Medulla oblongata (tissue), 1 donor: ENCODE measurements around the gene TRABD2A.
"Not testable (repeated sequence)": the region's sequence is repeated elsewhere in the genome, so short reads cannot be mapped to it uniquely, and the experiment has no call there.

ENCODE experiments used
- DNase-seq: peaks from one replicate; pipeline ENCODE4 v3.0.0-alpha.2; 2015; ENCODE audit errors: extremely low spot score

Gene TRABD2A, protein sequence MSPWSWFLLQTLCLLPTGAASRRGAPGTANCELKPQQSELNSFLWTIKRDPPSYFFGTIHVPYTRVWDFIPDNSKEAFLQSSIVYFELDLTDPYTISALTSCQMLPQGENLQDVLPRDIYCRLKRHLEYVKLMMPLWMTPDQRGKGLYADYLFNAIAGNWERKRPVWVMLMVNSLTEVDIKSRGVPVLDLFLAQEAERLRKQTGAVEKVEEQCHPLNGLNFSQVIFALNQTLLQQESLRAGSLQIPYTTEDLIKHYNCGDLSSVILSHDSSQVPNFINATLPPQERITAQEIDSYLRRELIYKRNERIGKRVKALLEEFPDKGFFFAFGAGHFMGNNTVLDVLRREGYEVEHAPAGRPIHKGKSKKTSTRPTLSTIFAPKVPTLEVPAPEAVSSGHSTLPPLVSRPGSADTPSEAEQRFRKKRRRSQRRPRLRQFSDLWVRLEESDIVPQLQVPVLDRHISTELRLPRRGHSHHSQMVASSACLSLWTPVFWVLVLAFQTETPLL

DNA sequence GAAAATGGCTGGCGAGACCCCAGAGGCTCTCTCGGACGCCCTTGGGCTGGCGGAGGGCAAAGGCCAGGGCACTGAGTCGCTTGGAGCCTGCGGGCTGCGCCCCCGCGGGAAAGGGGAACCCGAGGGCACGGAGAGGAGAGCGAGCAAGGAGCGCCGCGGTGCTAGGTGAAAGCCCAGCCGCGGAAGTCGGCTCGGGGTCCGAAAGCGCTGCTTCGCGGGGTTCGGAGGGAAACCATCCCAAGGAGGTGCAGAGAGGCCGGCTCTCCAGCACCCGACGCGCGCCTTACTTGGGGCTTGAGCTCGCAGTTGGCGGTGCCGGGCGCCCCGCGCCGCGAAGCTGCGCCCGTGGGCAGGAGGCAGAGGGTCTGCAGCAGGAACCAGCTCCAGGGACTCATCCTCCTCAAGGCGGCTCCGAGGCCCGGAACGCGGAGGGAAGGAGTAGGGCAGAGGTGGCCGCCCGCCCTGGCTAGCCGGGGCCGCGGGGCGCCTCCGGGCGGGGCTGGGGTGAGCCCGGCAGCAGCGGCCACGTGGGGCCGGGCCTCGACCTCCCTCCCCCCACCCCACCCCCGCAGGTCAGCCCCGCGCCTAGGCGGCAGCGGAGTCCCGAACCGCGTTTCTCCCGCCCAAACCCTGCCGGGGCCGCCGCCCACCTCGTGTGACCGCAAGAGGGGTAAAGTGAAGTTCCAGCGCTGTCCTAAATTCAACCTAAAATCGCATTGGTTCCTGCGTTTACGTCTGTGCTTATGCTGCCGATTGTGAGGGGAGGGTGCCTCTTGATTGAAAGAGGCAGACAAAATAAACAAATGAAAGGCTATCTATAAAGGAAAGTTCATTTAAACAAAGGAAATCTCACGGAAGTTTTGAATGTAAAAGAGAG is at the start of gene TRABD2A:
Gene TRABD2A, minus strand, starts transcription at position 440 of the 877 bp plus-strand sequence. Its CDS starts 45 bp downstream, at position 395.
- DNase-seq: no peak

DNA sequence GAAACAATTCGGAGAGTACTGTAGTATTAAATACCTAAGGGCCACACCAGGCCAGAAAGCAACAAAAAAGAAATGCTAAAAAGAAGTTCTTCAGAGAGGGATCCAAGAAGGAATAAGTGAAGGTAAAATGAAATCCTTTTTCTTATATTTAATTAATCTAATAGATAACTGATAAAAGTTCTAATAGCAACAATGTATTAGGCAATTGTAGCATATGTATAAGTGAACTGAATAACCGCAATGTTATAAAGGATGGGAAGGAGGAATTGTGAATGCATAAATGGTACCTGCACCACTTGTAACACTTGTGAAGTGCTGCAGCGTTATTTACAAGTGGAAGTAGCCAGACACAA is 46.4 kb upstream of the TRABD2A start:
- DNase-seq: no peak

DNA sequence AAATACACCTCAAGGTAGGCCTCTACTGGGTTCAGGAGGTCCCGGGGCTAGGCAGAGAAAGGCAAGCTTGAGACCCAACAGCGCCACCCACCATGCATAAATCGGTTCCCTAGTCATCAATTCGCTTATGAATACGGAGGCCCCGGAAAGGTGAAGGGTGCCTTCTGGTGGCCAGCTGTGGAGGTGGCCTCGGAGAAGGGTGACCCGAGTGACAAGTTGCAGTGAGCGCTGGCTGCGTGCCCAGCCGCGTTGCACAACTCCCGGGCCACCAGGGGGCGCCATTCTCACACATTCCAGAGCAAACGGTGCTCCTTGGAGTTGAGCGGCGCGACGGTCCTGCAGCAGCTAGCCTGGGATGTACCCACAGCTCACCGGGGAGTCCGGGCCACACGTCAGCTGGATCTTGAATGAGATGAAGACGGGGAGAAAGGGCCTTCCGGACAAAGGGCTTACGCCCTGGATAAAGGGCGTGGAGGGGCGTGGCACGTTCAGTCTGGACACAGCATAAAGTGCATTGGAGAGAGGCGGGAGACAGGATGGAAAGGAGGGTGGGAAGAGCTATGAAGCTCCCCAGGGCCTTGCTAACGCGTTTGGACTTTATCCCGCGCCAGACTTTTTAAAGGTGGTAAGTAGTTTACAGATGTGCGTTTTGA is 45.0 kb upstream of the TRABD2A start:
- DNase-seq: peak; percentile 93

DNA sequence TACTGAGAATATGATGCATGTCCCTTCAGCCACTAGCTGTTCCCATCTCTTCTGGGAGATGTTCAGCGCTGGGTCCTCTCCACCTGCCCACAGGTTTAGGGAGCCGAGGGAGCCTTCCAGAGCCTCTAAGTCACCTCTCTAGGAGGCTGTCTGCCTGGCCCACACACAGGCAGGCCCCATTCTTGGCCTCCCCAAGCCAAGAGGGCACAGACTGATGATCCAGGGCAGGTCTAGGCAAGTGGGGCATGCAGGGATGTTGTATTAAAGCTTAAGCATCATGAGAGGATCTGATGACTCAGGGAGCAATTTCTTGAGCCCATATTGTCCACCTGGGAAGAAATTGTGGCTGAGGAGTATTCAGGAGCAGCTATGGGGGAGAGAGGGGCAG is 44.4 kb upstream of the TRABD2A start:
- DNase-seq: no peak

DNA sequence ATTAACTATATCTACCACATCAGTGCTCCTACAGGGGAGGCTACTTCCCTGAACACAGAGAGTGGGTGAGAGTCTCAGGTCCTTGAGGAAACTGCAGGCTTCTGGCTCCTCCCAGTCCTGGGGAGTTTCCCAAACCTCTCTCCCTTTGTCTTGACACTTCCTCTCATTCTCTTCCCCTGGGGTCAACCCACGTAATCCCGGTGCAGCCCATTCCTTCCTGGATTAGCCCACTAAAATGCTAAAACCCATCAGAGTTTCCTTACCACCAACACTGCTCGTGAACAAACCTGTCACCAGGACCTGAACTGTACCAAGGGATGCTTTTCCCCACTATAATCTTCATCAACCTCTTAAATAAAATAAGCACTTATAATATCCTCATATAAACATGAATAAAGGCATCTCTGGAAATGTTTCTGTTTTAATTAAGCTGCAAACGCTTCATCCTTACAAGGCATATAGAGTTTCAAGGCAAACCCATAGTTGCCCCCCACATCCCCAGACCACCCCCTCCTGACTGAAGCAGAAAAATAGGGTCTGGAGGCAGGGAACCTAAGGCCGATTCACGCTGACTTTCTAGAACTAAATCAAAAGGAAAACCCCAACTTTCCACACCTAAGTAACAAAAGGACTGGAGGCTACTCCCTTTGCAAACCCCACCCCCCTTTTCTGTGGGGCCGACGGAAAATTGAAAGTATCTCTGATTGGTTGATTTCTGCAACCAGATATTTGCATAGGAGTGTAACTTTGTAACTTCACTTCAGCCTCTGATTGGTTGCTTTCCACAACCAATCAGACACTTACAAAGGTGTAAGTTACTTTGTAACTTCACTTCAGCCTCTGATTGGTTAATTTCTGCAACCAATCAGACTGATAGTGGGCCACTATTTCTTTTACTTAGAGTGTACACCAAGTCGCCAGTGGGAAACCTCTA is 43.6 kb upstream of the TRABD2A start:
- DNase-seq: peak; percentile 26

DNA sequence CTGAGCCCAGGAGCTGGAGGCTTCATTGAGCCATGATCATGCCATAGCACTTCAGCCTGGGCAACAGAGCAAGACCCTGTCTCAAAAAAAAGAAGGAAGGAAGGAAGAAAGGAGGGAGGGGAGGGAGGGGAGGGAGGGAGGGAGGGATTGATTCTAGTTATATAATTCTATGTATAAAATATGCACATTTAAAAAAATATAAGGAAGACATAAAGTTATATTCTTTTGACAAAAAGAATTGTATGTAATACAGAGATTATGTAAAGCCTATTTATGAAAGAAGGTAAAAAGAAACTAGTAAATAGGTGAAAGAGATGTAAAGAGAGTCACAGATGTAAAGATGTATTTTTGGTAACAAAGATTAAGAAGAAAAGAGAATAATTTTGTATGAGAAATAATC is 42.1 kb upstream of the TRABD2A start:
- no peak for DNase-seq

DNA sequence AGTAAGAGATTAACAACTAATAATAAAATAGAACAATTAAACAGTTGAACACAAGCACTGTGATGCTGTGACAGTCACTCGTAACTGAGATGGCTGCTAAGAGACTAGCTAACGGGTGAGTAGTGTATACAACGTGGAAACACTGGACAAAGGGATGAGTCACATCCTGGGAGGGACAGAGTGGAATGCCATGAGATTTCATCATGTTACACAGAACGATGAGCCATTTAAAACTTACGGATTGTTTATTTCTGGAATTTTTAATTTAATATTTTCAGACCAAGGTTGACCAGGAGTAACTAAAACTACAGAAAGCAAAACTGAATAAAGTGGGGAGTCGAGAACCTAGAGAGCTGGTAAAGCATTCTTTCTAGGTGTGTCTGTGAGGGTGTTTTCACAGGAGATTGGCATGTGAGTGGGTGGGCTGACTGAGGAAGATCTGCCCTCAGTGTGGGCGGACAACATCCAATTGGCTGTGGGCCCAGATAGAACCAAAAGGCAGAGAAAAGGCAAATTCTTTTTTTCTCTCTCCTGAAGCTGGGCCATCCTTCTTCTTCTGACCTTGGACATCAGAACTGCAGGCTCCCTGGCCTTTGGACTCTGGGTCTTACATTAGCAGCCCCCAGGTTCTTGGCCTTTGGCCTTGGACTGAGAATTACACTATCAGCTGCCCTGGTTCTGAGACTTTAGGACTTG is 39.1 kb upstream of the TRABD2A start:
- no peak for DNase-seq

DNA sequence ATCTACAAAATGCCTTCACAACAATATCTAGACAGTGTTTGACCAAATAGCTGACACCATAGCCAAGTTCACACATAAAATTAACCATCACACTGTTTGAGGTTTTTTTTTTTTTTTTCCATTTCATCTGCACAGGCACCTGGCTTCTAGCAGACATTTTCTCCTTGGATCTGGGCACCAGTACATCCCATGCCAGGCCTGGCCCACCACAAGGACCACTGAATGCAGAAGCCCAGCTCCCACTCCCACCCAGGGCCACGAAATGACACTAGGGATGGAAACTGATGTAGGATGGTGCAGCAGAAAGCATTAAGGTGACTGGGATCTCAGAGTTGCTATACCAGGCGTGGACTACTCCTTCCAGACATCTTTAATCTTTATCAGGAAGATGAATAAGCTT is 37.5 kb upstream of the TRABD2A start:
- no peak for DNase-seq

DNA sequence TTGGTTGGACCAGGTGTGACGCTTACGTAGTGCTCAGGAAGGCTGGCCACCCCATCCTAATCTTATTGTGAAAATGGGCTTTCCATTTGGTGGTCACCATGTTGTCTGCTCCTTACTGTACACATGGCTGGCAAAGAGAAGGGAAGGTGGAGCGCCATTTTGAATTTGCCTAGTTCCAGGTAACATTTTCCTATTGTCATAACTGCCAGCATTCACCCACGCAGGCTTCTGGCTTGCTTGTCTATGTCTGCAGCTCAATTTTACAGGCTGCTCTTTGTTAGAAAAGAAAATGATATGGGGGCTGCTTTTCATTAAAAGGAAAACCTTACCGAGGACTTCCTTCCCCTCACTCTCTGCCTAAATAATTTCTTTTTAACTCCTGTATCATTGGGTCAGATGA is 36.9 kb upstream of the TRABD2A start:
- not testable (repeated sequence) for DNase-seq

DNA sequence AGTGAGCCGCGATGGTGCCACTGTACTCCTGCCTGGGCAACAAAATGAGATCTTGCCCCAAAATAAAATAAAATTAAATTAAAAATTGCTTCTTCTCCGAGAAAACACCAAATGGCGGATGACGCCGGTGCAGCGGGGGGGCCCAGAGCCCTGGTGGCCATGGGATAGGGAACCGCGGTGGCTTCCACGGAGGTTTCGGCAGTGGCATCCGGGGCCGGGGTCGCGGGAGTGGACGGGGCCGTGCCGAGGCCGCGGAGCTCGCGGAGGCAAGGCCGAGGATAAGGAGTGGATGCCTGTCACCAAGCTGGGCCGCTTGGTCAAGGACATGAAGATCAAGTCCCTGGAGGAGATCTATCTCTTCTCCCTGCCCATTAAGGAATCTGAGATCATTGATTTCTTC is 34.8 kb upstream of the TRABD2A start:
- not testable (repeated sequence) for DNase-seq

DNA sequence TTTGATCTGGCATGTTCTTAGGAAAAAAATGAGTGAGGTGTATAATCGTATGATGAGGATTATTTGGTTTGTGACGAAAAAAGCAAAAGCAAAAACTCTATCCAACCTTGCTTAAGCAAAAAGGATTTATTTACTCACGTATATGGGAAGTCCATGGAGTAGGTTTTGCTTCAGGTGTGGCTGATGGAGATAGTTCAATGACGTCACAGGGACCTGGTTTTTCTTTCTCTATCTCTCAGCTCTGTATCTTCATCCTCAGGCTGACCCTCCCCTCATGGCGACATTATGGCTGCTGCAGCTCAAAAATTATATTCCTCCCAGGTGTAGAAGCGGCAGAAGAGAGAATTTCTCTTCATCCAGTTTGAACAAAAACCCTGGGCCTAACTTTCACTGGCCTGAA is 33.5 kb upstream of the TRABD2A start:
- no peak for DNase-seq

DNA sequence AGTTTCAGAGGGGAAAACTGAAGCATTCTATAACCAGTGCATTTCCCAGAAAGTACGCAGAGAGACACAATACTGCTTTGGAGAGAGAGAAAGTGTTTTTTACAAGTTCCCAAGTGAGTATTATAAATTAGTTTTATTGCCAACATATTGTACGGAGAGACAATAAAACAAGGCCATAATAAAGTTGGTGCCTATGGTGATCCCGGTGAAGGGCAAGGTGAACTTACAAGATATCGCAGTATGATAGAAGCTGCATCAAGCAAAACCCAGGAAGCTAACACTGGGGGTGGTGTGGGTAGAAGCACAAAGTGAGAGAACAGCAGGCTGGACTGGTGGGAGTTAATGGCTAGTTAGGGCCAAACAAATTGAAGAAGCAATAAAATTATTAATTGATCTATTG is 32.1 kb upstream of the TRABD2A start:
- DNase-seq: no peak

DNA sequence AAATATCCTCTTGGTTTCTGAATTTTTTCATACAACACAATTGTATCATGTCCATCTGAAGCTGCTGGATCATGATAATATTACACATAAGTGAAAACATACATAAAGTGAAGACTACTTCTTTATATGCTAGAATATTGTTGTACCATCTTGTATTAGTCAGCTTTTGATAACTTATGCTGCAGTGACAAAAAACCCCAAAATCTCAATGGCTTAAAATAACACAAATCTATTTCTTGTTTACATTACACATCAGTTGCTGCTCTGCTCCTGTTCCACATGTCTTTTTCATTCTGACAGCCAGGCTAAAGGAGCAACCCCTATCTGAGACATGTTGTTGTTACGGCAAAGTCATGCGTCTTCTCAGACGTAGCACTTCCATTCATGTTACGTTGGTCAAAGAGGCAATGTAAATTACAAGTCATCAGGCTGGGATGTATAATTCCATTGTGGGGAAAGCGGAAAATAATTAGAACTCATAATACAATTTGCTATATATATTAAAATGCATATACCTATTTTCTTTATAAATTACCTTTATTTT is 30.3 kb upstream of the TRABD2A start:
- no peak for DNase-seq

DNA sequence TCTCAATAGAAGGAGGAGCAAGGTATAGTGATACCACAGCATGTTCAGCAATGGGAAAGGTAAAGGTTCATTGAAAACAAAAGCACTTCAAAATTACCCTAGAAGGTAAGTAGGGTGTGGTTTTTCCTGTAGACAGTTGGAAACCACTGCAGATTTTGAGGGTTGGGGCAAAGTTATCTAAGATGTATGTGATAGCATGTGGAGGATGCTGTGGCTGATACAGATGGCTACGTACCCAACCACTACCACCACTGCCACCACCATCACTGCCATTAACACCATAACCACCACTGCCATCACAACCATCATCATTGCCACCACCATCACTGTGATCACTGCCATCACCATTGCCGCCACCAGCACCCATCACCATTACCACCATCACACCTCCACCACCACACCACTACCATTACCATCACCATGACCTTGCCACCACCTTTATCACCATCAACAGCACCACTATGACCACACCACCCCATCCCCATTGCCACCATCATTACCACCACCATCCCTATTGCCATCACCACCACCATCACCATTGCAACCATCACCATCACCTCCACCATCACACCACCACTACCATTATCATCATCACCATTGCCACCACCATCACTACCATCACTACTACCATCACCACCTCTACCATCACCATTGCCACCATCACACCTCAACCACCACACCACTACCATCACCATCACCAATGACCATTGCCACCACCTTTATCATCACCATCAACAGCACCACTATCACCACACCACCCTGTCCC is 28.2 kb upstream of the TRABD2A start:
- DNase-seq: no peak

DNA sequence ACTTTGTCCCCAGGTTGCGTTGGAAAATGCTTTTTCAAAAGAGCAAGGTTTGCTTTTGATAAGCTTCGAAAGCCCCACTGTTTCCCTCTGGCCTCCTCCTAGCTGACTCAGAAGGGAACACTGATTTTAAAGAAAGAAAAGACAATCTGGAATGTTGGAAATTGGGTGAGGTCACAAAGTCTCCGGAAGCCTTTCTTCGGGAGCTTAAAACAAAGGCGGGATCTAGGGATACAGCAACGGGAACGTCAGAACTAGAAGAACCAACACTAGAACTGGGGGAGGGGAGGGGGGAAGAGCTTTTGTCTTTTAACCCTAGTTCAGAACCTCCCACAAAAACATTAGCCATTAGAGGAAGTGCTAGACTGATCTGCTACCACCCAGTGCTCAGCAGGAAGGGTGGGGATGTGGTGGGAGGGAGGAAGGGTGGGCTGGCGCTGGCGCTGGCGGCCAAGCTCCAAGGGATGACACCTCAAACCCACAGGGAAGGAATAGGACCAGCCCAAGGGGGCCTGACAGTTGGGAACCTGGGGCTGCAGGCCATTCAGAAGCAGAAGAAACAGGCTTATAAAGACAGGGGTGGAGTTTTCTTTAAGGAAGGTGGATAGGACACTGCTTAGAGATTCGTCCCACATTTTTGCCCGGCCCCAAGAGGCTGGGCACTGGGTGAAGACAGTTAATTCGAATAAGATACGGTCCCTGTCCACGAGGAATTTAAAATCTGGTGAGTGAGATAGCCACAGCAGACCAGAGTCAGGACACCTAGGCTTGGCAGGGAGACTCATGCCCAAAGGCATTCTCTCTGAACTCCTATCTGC is 26.2 kb upstream of the TRABD2A start:
- peak; percentile 78 for DNase-seq

DNA sequence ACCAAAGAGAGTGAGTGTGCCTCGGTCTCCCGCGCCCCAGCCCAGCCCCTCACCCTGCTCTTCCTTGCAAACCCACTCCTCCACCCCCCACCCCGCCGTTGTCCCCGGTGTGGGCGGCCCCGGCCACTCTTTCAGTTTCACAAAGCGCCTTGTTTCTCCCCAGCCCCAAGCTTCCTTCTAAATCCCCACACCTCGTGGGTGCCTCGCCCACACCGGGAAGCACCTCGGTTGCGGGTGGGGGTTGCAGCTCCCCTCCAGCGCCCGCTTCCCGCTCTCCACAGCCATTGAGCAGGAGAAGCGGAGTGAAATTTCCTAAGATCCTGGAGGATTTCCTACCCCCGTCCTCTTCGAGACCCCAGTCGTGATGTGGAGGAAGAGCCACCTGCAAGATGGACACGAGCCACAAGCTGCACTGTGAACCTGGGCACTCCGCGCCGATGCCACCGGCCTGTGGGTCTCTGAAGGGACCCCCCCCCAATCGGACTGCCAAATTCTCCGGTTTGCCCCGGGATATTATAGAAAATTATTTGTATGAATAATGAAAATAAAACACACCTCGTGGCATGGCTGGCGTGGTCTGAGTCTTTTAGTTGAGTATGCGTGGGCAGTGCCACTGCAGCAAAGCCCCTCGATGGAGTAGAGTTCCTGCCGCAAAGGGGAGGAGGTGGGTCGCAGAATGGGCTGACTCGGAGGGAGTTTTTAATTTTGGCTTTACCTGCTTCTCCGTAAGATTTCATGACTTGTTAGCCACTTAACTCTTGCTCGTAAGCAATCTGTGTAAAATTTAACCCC is 25.4 kb upstream of the TRABD2A start:
- DNase-seq: no peak

DNA sequence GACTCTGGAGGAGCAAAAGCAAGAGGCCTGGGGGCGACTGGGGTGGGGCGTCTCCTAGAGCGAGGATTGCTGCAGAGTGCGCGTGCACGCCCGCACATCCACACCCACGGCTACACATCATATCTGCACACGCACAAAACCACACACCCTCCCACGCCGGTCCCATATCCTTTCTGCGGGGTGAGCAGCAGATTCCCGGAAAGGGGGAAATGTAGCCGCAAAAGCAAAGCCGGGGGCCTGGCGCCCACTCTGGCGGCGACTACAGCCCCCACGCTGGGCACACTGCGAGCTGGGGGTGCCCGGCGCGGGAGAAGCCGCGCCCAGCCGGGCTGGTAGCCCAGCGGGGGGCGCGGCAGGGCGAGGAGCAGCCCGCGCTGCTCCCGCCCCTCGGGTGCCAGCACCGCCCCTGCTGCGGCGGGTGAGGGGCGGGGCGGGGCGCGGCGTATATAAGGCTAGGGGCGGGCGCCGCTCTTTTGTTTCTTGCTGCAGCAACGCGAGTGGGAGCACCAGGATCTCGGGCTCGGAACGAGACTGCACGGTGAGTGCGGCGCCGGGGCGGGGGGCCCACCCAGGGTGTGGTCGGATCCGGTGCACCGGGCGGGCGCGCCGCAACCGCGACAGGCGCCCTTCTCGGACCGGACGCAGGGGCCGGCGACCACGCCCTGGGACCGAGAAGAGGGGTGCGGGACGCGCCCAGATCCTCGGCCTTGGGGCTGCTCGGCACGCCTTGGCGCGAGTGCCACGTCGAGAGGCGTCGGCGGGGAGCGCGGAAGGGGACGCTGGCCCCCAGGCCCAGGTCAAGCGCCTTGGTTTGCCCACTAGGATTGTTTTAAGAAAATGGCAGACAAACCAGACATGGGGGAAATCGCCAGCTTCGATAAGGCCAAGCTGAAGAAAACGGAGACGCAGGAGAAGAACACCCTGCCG is 24.6 kb upstream of the TRABD2A start, which contains the start of gene TMSB10:
Gene TMSB10, plus strand, starts transcription at position 476 of the 927 bp plus-strand sequence.
- peak; percentile 85 for DNase-seq
